A673 (cell line): ENCODE measurements around the gene ZNG1A.
"Not testable (repeated sequence)": the region's sequence is repeated elsewhere in the genome, so short reads cannot be mapped to it uniquely, and the experiment has no call there.

Experiments
- EZH2 ChIP-seq: fragments of 200-600 bp; sonication (generic); IDR thresholded peaks from 2 replicates; pipeline ENCODE4 v1.6.1; 2017; ENCODE audit warnings: borderline replicate concordance, low read depth, mild to moderate bottlenecking, mixed read lengths, antibody characterized with exemption, low read length; ENCODE audit not compliant: poor library complexity, severe bottlenecking
- TF ChIP-seq, protein P1 (sequence below): fragments of 300-800, 200-600 bp; sonication (generic); conservative IDR thresholded peaks from 2 replicates; pipeline ENCODE4 v1.5.1; 2017; ENCODE audit warnings: low read depth, mild to moderate bottlenecking, antibody characterized with exemption, low read length, moderate library complexity, mixed read lengths

DNA sequence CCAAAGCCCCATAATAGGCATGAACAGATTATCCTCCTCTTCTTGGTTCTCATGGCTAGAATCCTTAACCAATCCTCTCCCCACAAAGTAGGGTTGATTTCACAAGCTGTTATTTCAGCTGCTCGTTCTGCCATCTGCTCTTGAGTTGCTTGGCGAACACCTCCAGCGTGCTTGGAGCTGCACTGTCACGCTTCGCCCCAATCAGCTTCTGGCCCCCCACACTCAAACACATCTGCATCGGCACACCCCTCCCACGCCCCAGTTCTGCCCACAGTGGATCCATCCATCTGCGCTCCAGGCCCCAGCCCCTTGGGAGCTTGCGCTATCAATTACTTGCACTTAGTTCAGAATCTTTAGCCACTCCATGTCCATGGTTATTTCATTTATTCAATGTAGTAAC, 78.4 kb downstream of the ZNG1A start:
- not testable (repeated sequence) for TF ChIP-seq EZH2
- TF ChIP-seq, protein P1, sequence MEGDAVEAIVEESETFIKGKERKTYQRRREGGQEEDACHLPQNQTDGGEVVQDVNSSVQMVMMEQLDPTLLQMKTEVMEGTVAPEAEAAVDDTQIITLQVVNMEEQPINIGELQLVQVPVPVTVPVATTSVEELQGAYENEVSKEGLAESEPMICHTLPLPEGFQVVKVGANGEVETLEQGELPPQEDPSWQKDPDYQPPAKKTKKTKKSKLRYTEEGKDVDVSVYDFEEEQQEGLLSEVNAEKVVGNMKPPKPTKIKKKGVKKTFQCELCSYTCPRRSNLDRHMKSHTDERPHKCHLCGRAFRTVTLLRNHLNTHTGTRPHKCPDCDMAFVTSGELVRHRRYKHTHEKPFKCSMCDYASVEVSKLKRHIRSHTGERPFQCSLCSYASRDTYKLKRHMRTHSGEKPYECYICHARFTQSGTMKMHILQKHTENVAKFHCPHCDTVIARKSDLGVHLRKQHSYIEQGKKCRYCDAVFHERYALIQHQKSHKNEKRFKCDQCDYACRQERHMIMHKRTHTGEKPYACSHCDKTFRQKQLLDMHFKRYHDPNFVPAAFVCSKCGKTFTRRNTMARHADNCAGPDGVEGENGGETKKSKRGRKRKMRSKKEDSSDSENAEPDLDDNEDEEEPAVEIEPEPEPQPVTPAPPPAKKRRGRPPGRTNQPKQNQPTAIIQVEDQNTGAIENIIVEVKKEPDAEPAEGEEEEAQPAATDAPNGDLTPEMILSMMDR: not testable (repeated sequence)
